Stimulated activated naive B cell treated with anti-CD40 and anti-IgM and Interleukin-4, amounts not matched to agents 10 μg/mL and 1 μg/mL and 100 μg/mL, for 72 hours (primary cell): Measurements from ENCODE around the gene SLC38A1.

Source experiments
- ATAC-seq, 2 donors: fragments of 150-1000 bp; cut with Tn5 transposase; replicated peaks; 2 replicates each; pipeline ENCODE4 v1.10.0; 2021; ENCODE audit warnings: moderate library complexity in 1 of 2
- DNase-seq: peaks from one replicate; pipeline ENCODE4 v3.0.0; 2021
- H3K27ac Mint-ChIP-seq: one replicate; pipeline ENCODE4 v1.8.0; 2022; ENCODE audit warnings: mild to moderate bottlenecking, mixed read lengths
- H3K27me3 Mint-ChIP-seq, 2 donors: one replicate each; pipeline ENCODE4 v1.8.0; 2022; ENCODE audit warnings: mixed read lengths in 2 of 2
- H3K36me3 Mint-ChIP-seq, 2 donors: one replicate each; pipeline ENCODE4 v1.8.0; 2022; ENCODE audit warnings: mixed read lengths in 2 of 2, mild to moderate bottlenecking in 1 of 2
- H3K4me1 Mint-ChIP-seq, 2 donors: one replicate each; pipeline ENCODE4 v1.8.0; 2022; ENCODE audit warnings: mixed read lengths in 2 of 2, mild to moderate bottlenecking in 1 of 2
- H3K4me3 Mint-ChIP-seq, 2 donors: one replicate each; pipeline ENCODE4 v1.8.0; 2022; ENCODE audit warnings: mild to moderate bottlenecking in 2 of 2, mixed read lengths in 2 of 2, moderate library complexity in 1 of 2
- H3K9me3 Mint-ChIP-seq, 2 donors: one replicate each; pipeline ENCODE4 v1.8.0; 2022; ENCODE audit warnings: mixed read lengths in 2 of 2, mild to moderate bottlenecking in 1 of 2

Gene SLC38A1

GRCh38 chr12:46149905-46150304, 118.9 kb downstream of the SLC38A1 start:
- Mint-ChIP-seq H3K36me3 (peaks cover 0 to 4% of the 10 kb centered on the region in 2 donors), H3K27me3 (peaks cover 0 to 5% of the 10 kb centered on the region in 2 donors), H3K4me3 (no peak overlapping the region), H3K4me1 (peaks cover 11 to 35% of the 10 kb centered on the region in 2 donors), H3K27ac (no peak overlapping the region), H3K9me3 (no peaks in the 10 kb centered on the region)
- ATAC-seq: no peak
- no peak for DNase-seq

- Mint-ChIP-seq H3K4me3 (no peak overlapping the region), H3K27me3 (peaks cover 0 to 5% of the 10 kb centered on the region in 2 donors), H3K9me3 (no peaks in the 10 kb centered on the region), H3K4me1 (peaks cover 9 to 29% of the 10 kb centered on the region in 2 donors), H3K36me3 (no peaks in the 10 kb centered on the region), H3K27ac (no peak overlapping the region)
- DNase-seq (no peak), ATAC-seq (no peak)
These were observed 119.8 kb downstream of the SLC38A1 start for GRCh38 chr12:46149079-46149464.

GRCh38 chr12:46148327-46149078, 120.3 kb downstream of the SLC38A1 start:
- H3K27ac Mint-ChIP-seq: no peak overlapping the region
- H3K4me1 Mint-ChIP-seq: peaks cover 9 to 29% of the 10 kb centered on the region in 2 donors
- DNase-seq (no peak), ATAC-seq (no peak)
- H3K4me3 Mint-ChIP-seq: no peak overlapping the region
- no peaks in the 10 kb centered on the region for H3K36me3 Mint-ChIP-seq
- H3K27me3 Mint-ChIP-seq: peaks cover 0 to 5% of the 10 kb centered on the region in 2 donors
- H3K9me3 Mint-ChIP-seq: no peaks in the 10 kb centered on the region

- Mint-ChIP-seq H3K27me3 (peaks cover 0 to 5% of the 10 kb centered on the region in 2 donors), H3K9me3 (no peaks in the 10 kb centered on the region), H3K4me1 (peaks cover 9 to 25% of the 10 kb centered on the region in 2 donors), H3K36me3 (no peaks in the 10 kb centered on the region), H3K27ac (no peak overlapping the region), H3K4me3 (no peak overlapping the region)
- DNase-seq: no peak
- ATAC-seq: peak; percentile 78 to 91
These were observed 121.7 kb downstream of the SLC38A1 start for GRCh38 chr12:46147144-46147543.

GRCh38 chr12:46145881-46146280, 123.0 kb downstream of the SLC38A1 start:
- Mint-ChIP-seq H3K36me3 (no peaks in the 10 kb centered on the region), H3K9me3 (no peaks in the 10 kb centered on the region), H3K27ac (no peak overlapping the region), H3K4me1 (peaks cover 8 to 19% of the 10 kb centered on the region in 2 donors), H3K27me3 (peaks cover 0 to 5% of the 10 kb centered on the region in 2 donors), H3K4me3 (no peak overlapping the region)
- DNase-seq (no peak), ATAC-seq (no peak)

- no peaks in the 10 kb centered on the region for H3K9me3 Mint-ChIP-seq
- DNase-seq: no peak
- H3K36me3 Mint-ChIP-seq: no peaks in the 10 kb centered on the region
- H3K27ac Mint-ChIP-seq: no peak overlapping the region
- ATAC-seq: no peak
- no peak overlapping the region for H3K4me3 Mint-ChIP-seq
- peaks cover 0 to 5% of the 10 kb centered on the region in 2 donors for H3K27me3 Mint-ChIP-seq
- H3K4me1 Mint-ChIP-seq: peaks cover 6 to 14% of the 10 kb centered on the region in 2 donors
These were observed 124.4 kb downstream of the SLC38A1 start for GRCh38 chr12:46144433-46144832.

- Mint-ChIP-seq H3K4me3 (no peak overlapping the region), H3K4me1 (peaks cover 0 to 3% of the 10 kb centered on the region in 2 donors), H3K27ac (no peak overlapping the region), H3K27me3 (no peaks in the 10 kb centered on the region), H3K9me3 (peaks cover 0 to 2% of the 10 kb centered on the region in 2 donors), H3K36me3 (no peaks in the 10 kb centered on the region)
- DNase-seq (no peak), ATAC-seq (no peak)
These were observed 132.6 kb downstream of the SLC38A1 start for GRCh38 chr12:46136249-46136648.

- ATAC-seq (no peak), DNase-seq (no peak)
- Mint-ChIP-seq H3K4me3 (no peak overlapping the region), H3K4me1 (peaks cover 0 to 3% of the 10 kb centered on the region in 2 donors), H3K27ac (no peak overlapping the region), H3K27me3 (no peaks in the 10 kb centered on the region), H3K36me3 (no peaks in the 10 kb centered on the region), H3K9me3 (peaks cover 0 to 2% of the 10 kb centered on the region in 2 donors)
These were observed 133.1 kb downstream of the SLC38A1 start for GRCh38 chr12:46135750-46136149.

GRCh38 chr12:46134852-46135251, 134.0 kb downstream of the SLC38A1 start:
- no peak overlapping the region for H3K4me3 Mint-ChIP-seq
- no peak for DNase-seq

GRCh38 chr12:46134205-46134811, 134.5 kb downstream of the SLC38A1 start:
- no peaks in the 10 kb centered on the region for H3K36me3 Mint-ChIP-seq
- ATAC-seq (no peak), DNase-seq (no peak)
- H3K4me1 Mint-ChIP-seq: peaks cover 0 to 3% of the 10 kb centered on the region in 2 donors
- H3K9me3 Mint-ChIP-seq: peaks cover 0 to 2% of the 10 kb centered on the region in 2 donors
- no peak overlapping the region for H3K4me3 Mint-ChIP-seq
- no peaks in the 10 kb centered on the region for H3K27me3 Mint-ChIP-seq
- H3K27ac Mint-ChIP-seq: no peak overlapping the region

More at GRCh38 chr12:46134852-46135251, 134.0 kb downstream of the SLC38A1 start:
- Mint-ChIP-seq H3K27ac (no peak overlapping the region), H3K27me3 (no peaks in the 10 kb centered on the region), H3K9me3 (peaks cover 0 to 2% of the 10 kb centered on the region in 2 donors), H3K36me3 (no peaks in the 10 kb centered on the region), H3K4me1 (peaks cover 0 to 3% of the 10 kb centered on the region in 2 donors)
- no peak for ATAC-seq

- DNase-seq: no peak
- no peak overlapping the region for H3K4me3 Mint-ChIP-seq
- no peak overlapping the region for H3K27ac Mint-ChIP-seq
- peaks cover 0 to 2% of the 10 kb centered on the region in 2 donors for H3K9me3 Mint-ChIP-seq
- H3K36me3 Mint-ChIP-seq: no peaks in the 10 kb centered on the region
- H3K4me1 Mint-ChIP-seq: peaks cover 0 to 3% of the 10 kb centered on the region in 2 donors
- ATAC-seq: no peak
- no peaks in the 10 kb centered on the region for H3K27me3 Mint-ChIP-seq
These were observed 135.1 kb downstream of the SLC38A1 start for GRCh38 chr12:46133751-46134150.
